GM18507 (cell line): Measurements from ENCODE around the gene RBFOX2.
"Not testable (repeated sequence)": the region's sequence is repeated elsewhere in the genome, so short reads cannot be mapped to it uniquely, and the experiment has no call there.

ENCODE experiments used
- DNase-seq: peaks from one replicate; pipeline ENCODE4 v3.0.0; 2011; ENCODE audit warnings: low read depth; ENCODE audit not compliant: insufficient read length; ENCODE audit errors: extremely low spot score
- FAIRE-seq: peaks from 2 replicates; lab custom pipeline; 2011; peaks lifted over from hg19 to GRCh38; lab: Jason Lieb, UNC

Gene RBFOX2

GRCh38 chr22:35769974-35770373, 258.6 kb downstream of the RBFOX2 start:
- FAIRE-seq = no peak
- DNase-seq = no peak

GRCh38 chr22:35766654-35767580, 261.7 kb downstream of the RBFOX2 start:
- FAIRE-seq (no peak), DNase-seq (no peak)

- FAIRE-seq = no peak
- no peak for DNase-seq
Observed at GRCh38 chr22:35761037-35761436, 267.6 kb downstream of the RBFOX2 start.

- FAIRE-seq = no peak
Observed at GRCh38 chr22:35758394-35758793, 270.2 kb downstream of the RBFOX2 start.

GRCh38 chr22:35756722-35757121, 271.9 kb downstream of the RBFOX2 start:
- FAIRE-seq (no peak), DNase-seq (no peak)

More at GRCh38 chr22:35758394-35758793, 270.2 kb downstream of the RBFOX2 start:
- DNase-seq = no peak

GRCh38 chr22:35754761-35755160, 273.9 kb downstream of the RBFOX2 start:
- FAIRE-seq = no peak
- DNase-seq = no peak

- no peak for FAIRE-seq
- DNase-seq = no peak
Observed at GRCh38 chr22:35752863-35753189, 275.8 kb downstream of the RBFOX2 start.

GRCh38 chr22:35752006-35752862, 276.4 kb downstream of the RBFOX2 start:
- peak; percentile 47 for FAIRE-seq
- DNase-seq = no peak

GRCh38 chr22:35749808-35750207, 278.8 kb downstream of the RBFOX2 start:
- DNase-seq (peak; percentile 42), FAIRE-seq (peak; percentile 96)

- no peak for DNase-seq
- FAIRE-seq = no peak
Observed at GRCh38 chr22:35746946-35747703, 281.5 kb downstream of the RBFOX2 start.

GRCh38 chr22:35746248-35746647, 282.4 kb downstream of the RBFOX2 start:
- FAIRE-seq (no peak), DNase-seq (no peak)

GRCh38 chr22:35743326-35743860, 285.2 kb downstream of the RBFOX2 start:
- FAIRE-seq = no peak
- DNase-seq = no peak

- FAIRE-seq (no peak), DNase-seq (no peak)
Observed at GRCh38 chr22:35742342-35743100, 286.1 kb downstream of the RBFOX2 start.

- DNase-seq (no peak), FAIRE-seq (no peak)
Observed at GRCh38 chr22:35740616-35741015, 288.0 kb downstream of the RBFOX2 start.

- DNase-seq (no peak), FAIRE-seq (no peak)
Observed at GRCh38 chr22:35739931-35740380, 288.7 kb downstream of the RBFOX2 start.

GRCh38 chr22:35739076-35739930, 289.3 kb downstream of the RBFOX2 start:
- no peak for FAIRE-seq
- DNase-seq = no peak

- not testable (repeated sequence) for FAIRE-seq, DNase-seq
Observed at GRCh38 chr22:35737886-35738285, 290.7 kb downstream of the RBFOX2 start.

GRCh38 chr22:35736701-35737100, 291.9 kb downstream of the RBFOX2 start:
- no peak for DNase-seq
- no peak for FAIRE-seq
